ENCODE results near the gene RNGTT.

GRCh38 chr6:88636871-88637270, 326.5 kb downstream of the RNGTT start:
- TF ChIP-seq, protein P1, sequence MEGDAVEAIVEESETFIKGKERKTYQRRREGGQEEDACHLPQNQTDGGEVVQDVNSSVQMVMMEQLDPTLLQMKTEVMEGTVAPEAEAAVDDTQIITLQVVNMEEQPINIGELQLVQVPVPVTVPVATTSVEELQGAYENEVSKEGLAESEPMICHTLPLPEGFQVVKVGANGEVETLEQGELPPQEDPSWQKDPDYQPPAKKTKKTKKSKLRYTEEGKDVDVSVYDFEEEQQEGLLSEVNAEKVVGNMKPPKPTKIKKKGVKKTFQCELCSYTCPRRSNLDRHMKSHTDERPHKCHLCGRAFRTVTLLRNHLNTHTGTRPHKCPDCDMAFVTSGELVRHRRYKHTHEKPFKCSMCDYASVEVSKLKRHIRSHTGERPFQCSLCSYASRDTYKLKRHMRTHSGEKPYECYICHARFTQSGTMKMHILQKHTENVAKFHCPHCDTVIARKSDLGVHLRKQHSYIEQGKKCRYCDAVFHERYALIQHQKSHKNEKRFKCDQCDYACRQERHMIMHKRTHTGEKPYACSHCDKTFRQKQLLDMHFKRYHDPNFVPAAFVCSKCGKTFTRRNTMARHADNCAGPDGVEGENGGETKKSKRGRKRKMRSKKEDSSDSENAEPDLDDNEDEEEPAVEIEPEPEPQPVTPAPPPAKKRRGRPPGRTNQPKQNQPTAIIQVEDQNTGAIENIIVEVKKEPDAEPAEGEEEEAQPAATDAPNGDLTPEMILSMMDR (IDR thresholded peaks at IDR 0.05) = no peak
- TF ChIP-seq POLR2A (IDR thresholded peaks at IDR 0.05) (no peak), POLR2AphosphoS5 (IDR thresholded peaks at IDR 0.05) (no peak), EP300 (IDR thresholded peaks at IDR 0.05) (no peak)
